ENCODE data around the gene ACTG1. TPM values are rescaled to one million over a fixed set of nuclear protein-coding genes. Genes with fewer than 3 reads are reported as not detected.

The ACTG1 gene
- total and polyA plus RNA-seq, 2 of the 13 experiments (the other 11 are each of a cell fraction or from before 2014, with no cell fraction given): 973 to 1,138 TPM

DNA sequence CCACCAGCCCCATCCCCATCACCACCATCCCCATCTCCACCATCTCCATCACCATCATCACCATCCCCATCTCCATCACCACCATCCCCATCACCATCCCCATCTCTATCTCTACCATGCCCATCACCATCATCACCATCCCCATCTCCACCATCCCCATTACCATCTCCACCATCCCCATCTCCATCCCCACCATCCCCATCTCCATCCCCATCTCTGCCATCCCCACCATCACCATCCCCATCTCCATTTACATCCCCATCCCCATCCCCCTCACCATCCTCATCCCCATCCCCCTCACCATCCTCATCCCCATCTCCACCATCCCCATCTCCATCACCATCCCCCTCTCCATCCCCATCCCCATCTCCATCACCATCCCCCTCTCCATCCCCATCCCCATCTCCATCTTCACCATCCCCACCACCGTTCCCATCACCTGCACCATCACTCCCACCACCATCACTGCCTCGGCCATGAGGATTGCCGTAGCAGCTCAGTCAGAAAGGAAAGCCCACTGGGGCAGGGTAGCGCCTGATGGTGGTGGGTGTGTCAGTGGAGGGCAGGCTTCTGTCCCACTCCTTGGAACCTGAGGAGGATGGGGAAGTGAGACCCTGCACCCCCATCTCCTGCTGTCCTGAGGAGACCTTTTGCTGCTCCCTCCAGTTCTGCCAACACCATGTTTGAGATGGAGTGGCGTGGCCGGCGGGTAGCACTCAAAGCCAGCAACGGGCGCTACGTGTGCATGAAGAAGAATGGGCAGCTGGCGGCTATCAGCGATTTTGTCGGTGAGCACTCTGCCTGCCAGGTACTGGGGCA lies 23.1 kb upstream of the ACTG1 start:
- peak; percentile 79 for TF ChIP-seq RBM22 (optimal IDR thresholded peaks at IDR 0.05; ENCODE audit: low read length)
- TF ChIP-seq PCBP2 (optimal IDR thresholded peaks at IDR 0.05; ENCODE audit: low read depth, low read length, poor library complexity, severe bottlenecking): peak; percentile 36
- TF ChIP-seq ZSCAN31 (CRISPR knock-in tag; IDR thresholded peaks at IDR 0.05; ENCODE audit: low read depth): no peak
- TF ChIP-seq GATA4 (IDR thresholded peaks at IDR 0.05; ENCODE audit: borderline replicate concordance, low read depth): no peak
- no peak for TF ChIP-seq ADNP (CRISPR knock-in tag; IDR thresholded peaks at IDR 0.05)
- TF ChIP-seq SSRP1 (CRISPR knock-in tag; IDR thresholded peaks at IDR 0.05): peak; percentile 57; the same call in 1 of the 2 replicates
- TF ChIP-seq HNRNPK (IDR thresholded peaks at IDR 0.05; ENCODE audit: low read depth, low read length, poor library complexity, severe bottlenecking): peak; percentile 32
- no peak for TF ChIP-seq TGIF2 (CRISPR knock-in tag; IDR thresholded peaks at IDR 0.05)
- TF ChIP-seq HNRNPL (IDR thresholded peaks at IDR 0.05; ENCODE audit: low read depth, low read length): peak; percentile 34; the same call in 1 of the 2 replicates
- TF ChIP-seq, protein P1, sequence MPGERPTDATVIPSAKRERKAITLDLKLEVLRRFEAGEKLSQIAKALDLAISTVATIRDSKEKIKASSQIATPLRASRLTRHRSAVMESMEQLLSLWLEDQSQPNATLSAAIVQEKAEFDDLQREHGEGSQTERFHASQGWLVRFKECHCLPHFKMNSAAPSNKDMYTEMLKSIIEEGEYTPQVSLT (CRISPR knock-in tag; IDR thresholded peaks at IDR 0.05; ENCODE audit: borderline replicate concordance, low read depth): no peak
- peak; percentile 14 for TF ChIP-seq AGO2 (optimal IDR thresholded peaks at IDR 0.05; ENCODE audit: low read depth, low read length)
- no peak for TF ChIP-seq ZNF230 (CRISPR knock-in tag; IDR thresholded peaks at IDR 0.05)
- TF ChIP-seq, protein P2, sequence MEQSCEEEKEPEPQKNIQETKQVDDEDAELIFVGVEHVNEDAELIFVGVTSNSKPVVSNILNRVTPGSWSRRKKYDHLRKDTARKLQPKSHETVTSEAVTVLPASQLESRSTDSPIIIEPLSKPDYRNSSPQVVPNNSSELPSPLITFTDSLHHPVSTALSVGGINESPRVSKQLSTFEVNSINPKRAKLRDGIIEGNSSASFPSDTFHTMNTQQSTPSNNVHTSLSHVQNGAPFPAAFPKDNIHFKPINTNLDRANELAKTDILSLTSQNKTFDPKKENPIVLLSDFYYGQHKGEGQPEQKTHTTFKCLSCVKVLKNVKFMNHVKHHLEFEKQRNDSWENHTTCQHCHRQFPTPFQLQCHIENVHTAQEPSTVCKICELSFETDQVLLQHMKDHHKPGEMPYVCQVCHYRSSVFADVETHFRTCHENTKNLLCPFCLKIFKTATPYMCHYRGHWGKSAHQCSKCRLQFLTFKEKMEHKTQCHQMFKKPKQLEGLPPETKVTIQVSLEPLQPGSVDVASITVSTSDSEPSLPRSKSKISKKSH (CRISPR knock-in tag; IDR thresholded peaks at IDR 0.05; ENCODE audit: borderline replicate concordance): peak; percentile 70; the same call in 1 of the 2 replicates
- TF ChIP-seq HNF4A (CRISPR knock-in tag; IDR thresholded peaks at IDR 0.05): no peak
- Histone ChIP-seq H3K9me3 (ENCODE audit: low read length) (peaks cover 15% of the 10 kb centered on the region; the same call in 1 of the 2 replicates), H2AFZ (ENCODE audit: low read length) (no peak overlapping the region), H3K4me2 (ENCODE audit: low read depth, low read length) (no peak overlapping the region), H3K79me2 (ENCODE audit: insufficient read depth, low read length) (no peaks in the 10 kb centered on the region), H3K9ac (ENCODE audit: insufficient read depth, low read depth, low read length) (no peak overlapping the region), H3K4me1 (ENCODE audit: insufficient read depth, low read length) (peaks cover 13% of the 10 kb centered on the region), H3K4me3 (replicated peaks in 1 of 3; ENCODE audit: insufficient read depth in 1 of 3, low read depth in 2 of 3, low read length in 3 of 3) (no peak overlapping the region), H3K27me3 (ENCODE audit: control insufficient read depth in 1 of 2, insufficient read depth in 2 of 2, low read length in 2 of 2) (no peaks in the 10 kb centered on the region), H4K20me1 (ENCODE audit: insufficient read depth, low read length) (no peaks in the 10 kb centered on the region), H3K27ac (ENCODE audit: extremely low read length, insufficient read depth, low read length) (no peak overlapping the region), H3K36me3 (replicated peaks in 1 of 2; ENCODE audit: control insufficient read depth in 1 of 2, insufficient read depth in 2 of 2, low read length in 2 of 2) (peaks cover 0 to 5% of the 10 kb centered on the region in 2 experiments; a peak in 3 of 5 replicates)
- DNase-seq (ENCODE audit: low spot score) (no peak), FAIRE-seq (no peak), ATAC-seq (no peak)
- intact Hi-C loops (cut with micrococcal nuclease; ENCODE audit: unreplicated experiment): no loop called here
- BruUV-seq (replicated peaks): no TSS peak
- POLR2A ChIA-PET: no interaction called here
- in situ Hi-C loops (cut with HindIII; ENCODE audit: extremely low pct_ligation_motif_present, low pct_unique_long_range_greater_than_20kb): no loop called here
- CTCF ChIA-PET (ENCODE audit: low intra/inter-chr PET ratio, low total read pairs): no interaction called here
- WGBS (ENCODE audit: low lambda C conversion rate): 72% methylated on average over 13 of the region's 13 CpGs
